HepG2 (cell line): Measurements from ENCODE around the gene RNPEPL1. TPM values are rescaled to one million over a fixed set of nuclear protein-coding genes. Genes with fewer than 3 reads are reported as not detected.
A peak's percentile ranks its signal among the peaks of the same experiment; 100 is the strongest.

Experiments
- ATF6 ChIP-seq: sonication (generic); formaldehyde crosslinking; conservative IDR thresholded peaks from 2 replicates; pipeline ENCODE4 v1.4.0; 2020; ENCODE audit warnings: missing genetic modification reagents
- CENPT ChIP-seq: sonication (generic); formaldehyde crosslinking; IDR thresholded peaks from 2 replicates; pipeline ENCODE4 v1.8.0; 2022; ENCODE audit warnings: low read depth, mild to moderate bottlenecking, moderate library complexity, missing genetic modification reagents
- HDAC2 ChIP-seq: sonication (generic); formaldehyde crosslinking; IDR thresholded peaks from 2 replicates; pipeline ENCODE4 v1.4.0; 2020; ENCODE audit warnings: missing genetic modification reagents
- HDAC6 ChIP-seq: fragments of 200-600 bp; sonication (generic); IDR thresholded peaks from 2 replicates; pipeline ENCODE4 v1.7.0; 2017; ENCODE audit warnings: mild to moderate bottlenecking, antibody characterized with exemption, low read length, low read depth
- HMGA1 ChIP-seq: sonication (generic); formaldehyde crosslinking; conservative IDR thresholded peaks from 2 replicates; pipeline ENCODE4 v1.4.0; 2020; ENCODE audit warnings: missing genetic modification reagents
- HNRNPLL ChIP-seq: fragments of 200-400 bp; formaldehyde crosslinking; IDR thresholded peaks from 2 replicates; pipeline ENCODE4 v1.6.1; 2017; ENCODE audit warnings: mild to moderate bottlenecking, low read depth, low read length; ENCODE audit not compliant: poor library complexity, severe bottlenecking
- IRX3 ChIP-seq: sonication (generic); formaldehyde crosslinking; IDR thresholded peaks from 2 replicates; pipeline ENCODE4 v1.8.1; 2023; ENCODE audit warnings: mild to moderate bottlenecking, low read depth, missing genetic modification reagents, borderline replicate concordance
- KLF13 ChIP-seq: sonication (generic); formaldehyde crosslinking; IDR thresholded peaks from 2 replicates; pipeline ENCODE4 v1.4.0; 2020; ENCODE audit warnings: mild to moderate bottlenecking, missing genetic modification reagents
- SP1 ChIP-seq, 2 experiments: fragments of 450-650 bp in 1 of 2; sonication (generic) in 1 of 2; formaldehyde crosslinking in 1 of 2; IDR thresholded peaks; 2 replicates each; pipeline versions ENCODE4 v1.4.0 to v1.6.1; 2016 to 2020; ENCODE audit warnings: missing genetic modification reagents in 1 of 2
- TAF15 ChIP-seq: fragments of 200-400 bp; formaldehyde crosslinking; IDR thresholded peaks from one replicate; pipeline ENCODE4 v1.6.1; 2018; ENCODE audit warnings: mild to moderate bottlenecking, low read depth, low read length; ENCODE audit not compliant: poor library complexity, severe bottlenecking
- ZBTB44 ChIP-seq: sonication (generic); formaldehyde crosslinking; IDR thresholded peaks from 2 replicates; pipeline ENCODE4 v1.4.0; 2020; ENCODE audit warnings: missing genetic modification reagents
- ZBTB7B ChIP-seq: sonication (generic); formaldehyde crosslinking; IDR thresholded peaks from 2 replicates; pipeline ENCODE4 v1.4.0; 2020; ENCODE audit warnings: missing genetic modification reagents
- ZNF230 ChIP-seq: sonication (generic); formaldehyde crosslinking; IDR thresholded peaks from 2 replicates; pipeline ENCODE4 v1.4.0; 2020; ENCODE audit warnings: mild to moderate bottlenecking, missing genetic modification reagents
- ZNF33B ChIP-seq: sonication (generic); formaldehyde crosslinking; IDR thresholded peaks from 2 replicates; pipeline ENCODE4 v1.5.1; 2020; ENCODE audit warnings: mild to moderate bottlenecking, missing genetic modification reagents
- ZNF430 ChIP-seq: sonication (generic); formaldehyde crosslinking; IDR thresholded peaks from 2 replicates; pipeline ENCODE4 v1.9.0; 2021; ENCODE audit warnings: mild to moderate bottlenecking, missing genetic modification reagents
- ZNF546 ChIP-seq: sonication (generic); formaldehyde crosslinking; conservative IDR thresholded peaks from 2 replicates; pipeline ENCODE4 v1.8.1; 2023; ENCODE audit warnings: mild to moderate bottlenecking, missing genetic modification reagents
- ZNF607 ChIP-seq: sonication (generic); formaldehyde crosslinking; IDR thresholded peaks from 2 replicates; pipeline ENCODE4 v1.5.1; 2020; ENCODE audit warnings: missing genetic modification reagents, mild to moderate bottlenecking, borderline replicate concordance
- ZNF770 ChIP-seq: sonication (generic); formaldehyde crosslinking; IDR thresholded peaks from 2 replicates; pipeline ENCODE4 v1.5.0; 2020; ENCODE audit warnings: mild to moderate bottlenecking, missing genetic modification reagents
- polyA plus RNA-seq, 8 experiments: library from polyadenylated mRNA; depleted of rRNA in 3 of 8; stranded (reverse) in 7 of 8; unstranded in 1 of 8; fragments of >200 nt; fragmentation: Illumina TruSeq in 4 of 8; extraction: Trizol in 4 of 8; gene quantifications; 2 replicates each; pipeline versions ENCODE4 v1.2.1 to v1.2.3, GENCODE V29; 2011 to 2016; ENCODE audit warnings: low read depth in 4 of 8, missing spikeins in 1 of 8, mixed read lengths in 1 of 8; ENCODE audit not compliant: insufficient read depth in 1 of 8
- total RNA-seq, 5 experiments: library from RNA; depleted of rRNA; stranded (reverse); fragments of >200 nt; fragmentation: Illumina TruSeq; extraction: Trizol; gene quantifications; 2 replicates each; pipeline ENCODE4 v1.2.3, GENCODE V29; 2016; ENCODE audit warnings: low read depth in 1 of 5

The RNPEPL1 gene
- total and polyA plus RNA-seq, 2 of the 13 experiments (the other 11 are each of a cell fraction or from before 2014, with no cell fraction given), result 13.0 to 18.0 TPM

GRCh38 chr2:240626531-240627300, 58.4 kb downstream of the RNPEPL1 start (continued):
- TF ChIP-seq ZBTB44 (peak; percentile 69; the same call in 1 of the 2 replicates), HNRNPLL (peak; percentile 26), KLF13 (CRISPR knock-in tag) (no peak), HDAC6 (no peak), ZNF546 (no peak), SP1 (IDR thresholded peaks at IDR 0.05) (no peak), SP1 (CRISPR knock-in tag; IDR thresholded peaks at IDR 0.05) (peak; percentile 21), ZNF770 (CRISPR knock-in tag) (no peak), ZNF33B (CRISPR knock-in tag) (no peak), ZBTB7B (CRISPR knock-in tag) (peak; percentile 89), IRX3 (CRISPR knock-in tag) (no peak), TAF15 (no peak), ATF6 (CRISPR knock-in tag) (no peak), ZNF430 (CRISPR knock-in tag) (peak; percentile 75; the same call in 1 of the 2 replicates), HMGA1 (CRISPR knock-in tag) (no peak), ZNF607 (no peak), HDAC2 (CRISPR knock-in tag) (peak; percentile 92), ZNF230 (CRISPR knock-in tag) (0 out of 2 replicates have a peak, but pooled peaks have one; percentile 81), CENPT (CRISPR knock-in tag) (no peak)
